Omental fat pad (tissue), 4 donors: ENCODE results near the gene OPA1. TPM values are rescaled to one million over a fixed set of nuclear protein-coding genes. Genes with fewer than 3 reads are reported as not detected.
A peak's percentile ranks its signal among the peaks of the same experiment; 100 is the strongest.
"Not testable (repeated sequence)": the region's sequence is repeated elsewhere in the genome, so short reads cannot be mapped to it uniquely, and the experiment has no call there.

ENCODE experiments used
- ATAC-seq: fragments of 150-250 bp; one replicate; pipeline ENCODE4 v1.9.1; 2016; ENCODE audit warnings: mild to moderate bottlenecking, moderate library complexity; ENCODE audit not compliant: low FRiP score
- DNase-seq: peaks from one replicate; pipeline ENCODE4 v3.0.0-alpha.2; 2019; ENCODE audit warnings: low spot score
- total RNA-seq, 4 donors: library from RNA; depleted of rRNA; stranded (reverse); fragments of >200 nt; gene quantifications; one replicate each; pipeline ENCODE4 v1.1.0, GENCODE V29; 2016
- TF ChIP-seq, protein P1 (sequence below), 3 donors: fragments of 450-650 bp; IDR thresholded peaks; one replicate each; pipeline ENCODE4 v1.5.1; 2016 to 2017; ENCODE audit warnings: antibody characterized with exemption in 3 of 3, mild to moderate bottlenecking in 3 of 3, moderate library complexity in 2 of 3

The OPA1 gene
- total RNA-seq, 4 donors from 2014 or later = 40.3 to 64.1 (median 41.9) TPM

DNA sequence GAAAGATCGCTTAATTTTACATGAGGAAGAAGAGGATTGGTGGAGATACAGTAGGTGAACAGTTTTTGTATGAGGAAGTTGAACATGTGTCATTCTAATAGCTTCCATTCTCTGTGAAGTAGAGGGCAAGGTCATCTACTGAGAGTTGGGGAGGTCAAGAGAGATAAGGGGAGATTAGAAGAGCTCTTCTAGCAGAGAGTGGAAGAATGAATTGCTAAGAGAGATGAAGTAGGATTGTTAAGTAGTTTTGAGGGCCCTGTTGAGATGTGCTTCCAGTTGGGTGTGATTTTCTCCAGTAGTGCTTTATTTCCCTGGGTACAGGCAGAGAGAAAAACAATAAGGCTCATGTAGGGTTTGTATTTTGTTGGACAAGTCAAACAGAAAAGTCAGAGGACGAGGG lies 5.2 kb downstream of the OPA1 start:
- TF ChIP-seq, protein P1, sequence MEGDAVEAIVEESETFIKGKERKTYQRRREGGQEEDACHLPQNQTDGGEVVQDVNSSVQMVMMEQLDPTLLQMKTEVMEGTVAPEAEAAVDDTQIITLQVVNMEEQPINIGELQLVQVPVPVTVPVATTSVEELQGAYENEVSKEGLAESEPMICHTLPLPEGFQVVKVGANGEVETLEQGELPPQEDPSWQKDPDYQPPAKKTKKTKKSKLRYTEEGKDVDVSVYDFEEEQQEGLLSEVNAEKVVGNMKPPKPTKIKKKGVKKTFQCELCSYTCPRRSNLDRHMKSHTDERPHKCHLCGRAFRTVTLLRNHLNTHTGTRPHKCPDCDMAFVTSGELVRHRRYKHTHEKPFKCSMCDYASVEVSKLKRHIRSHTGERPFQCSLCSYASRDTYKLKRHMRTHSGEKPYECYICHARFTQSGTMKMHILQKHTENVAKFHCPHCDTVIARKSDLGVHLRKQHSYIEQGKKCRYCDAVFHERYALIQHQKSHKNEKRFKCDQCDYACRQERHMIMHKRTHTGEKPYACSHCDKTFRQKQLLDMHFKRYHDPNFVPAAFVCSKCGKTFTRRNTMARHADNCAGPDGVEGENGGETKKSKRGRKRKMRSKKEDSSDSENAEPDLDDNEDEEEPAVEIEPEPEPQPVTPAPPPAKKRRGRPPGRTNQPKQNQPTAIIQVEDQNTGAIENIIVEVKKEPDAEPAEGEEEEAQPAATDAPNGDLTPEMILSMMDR (IDR thresholded peaks at IDR 0.05) = no peak
- DNase-seq (no peak), ATAC-seq (no peak)

DNA sequence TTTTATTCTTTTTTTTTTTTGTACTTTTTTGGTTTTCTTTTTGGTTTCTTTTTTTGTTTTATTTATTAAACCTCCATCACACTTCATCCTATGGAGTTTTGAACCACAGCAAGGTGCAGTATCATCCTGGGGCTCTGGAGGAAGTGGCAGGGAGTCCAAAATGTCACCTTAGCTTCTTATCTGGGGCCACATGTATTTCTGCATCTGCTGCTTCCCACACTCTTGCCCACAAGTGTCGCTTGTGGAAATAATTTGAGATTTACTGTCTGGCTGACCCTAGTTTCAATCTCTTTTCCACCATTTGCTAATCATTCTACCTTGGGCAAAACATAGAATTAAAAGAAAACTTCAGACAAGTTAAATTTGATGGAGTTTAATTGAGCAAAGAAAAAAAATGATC lies 6.4 kb downstream of the OPA1 start:
- ATAC-seq (no peak), DNase-seq (no peak)
- TF ChIP-seq, protein P1 (IDR thresholded peaks at IDR 0.05) = no peak

DNA sequence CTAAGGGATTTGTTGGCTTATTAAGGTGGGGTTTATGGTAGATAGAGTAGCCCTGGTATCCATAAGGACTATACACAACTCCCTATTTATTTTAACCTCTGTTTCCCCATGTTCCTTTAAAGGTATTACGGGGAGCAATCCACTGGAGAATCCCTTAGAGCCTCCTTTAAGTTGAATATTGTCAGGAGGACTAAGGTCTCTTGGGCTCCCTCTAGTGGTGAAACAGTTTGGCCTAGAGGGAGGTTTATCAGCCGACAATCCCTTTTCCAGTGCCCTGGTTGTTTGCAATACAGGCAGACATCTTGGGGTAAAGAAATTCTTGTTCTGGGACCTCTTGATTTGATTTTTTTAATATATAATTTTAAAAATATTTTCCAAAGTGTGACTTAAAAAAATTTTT lies 12.9 kb downstream of the OPA1 start:
- ATAC-seq (peak; percentile 83), DNase-seq (no peak)
- TF ChIP-seq, protein P1 (IDR thresholded peaks at IDR 0.05) = no peak

DNA sequence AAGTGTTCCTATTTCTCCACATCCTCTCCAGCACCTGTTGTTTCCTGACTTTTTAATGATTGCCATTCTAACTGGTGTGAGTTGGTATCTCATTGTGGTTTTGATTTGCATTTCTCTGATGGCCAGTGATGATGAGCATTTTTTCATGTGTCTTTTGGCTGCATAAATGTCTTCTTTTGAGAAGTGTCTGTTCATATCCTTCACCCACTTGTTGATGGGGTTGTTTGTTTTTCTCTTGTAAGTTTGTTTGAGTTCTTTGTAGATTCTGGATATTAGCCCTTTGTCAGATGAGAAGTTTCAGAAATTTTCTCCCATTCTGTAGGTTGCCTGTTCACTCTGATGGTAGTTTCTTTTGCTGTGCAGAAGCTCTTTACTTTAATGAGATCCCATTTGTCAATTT lies 13.9 kb downstream of the OPA1 start:
- not testable (repeated sequence) for ATAC-seq, DNase-seq

DNA sequence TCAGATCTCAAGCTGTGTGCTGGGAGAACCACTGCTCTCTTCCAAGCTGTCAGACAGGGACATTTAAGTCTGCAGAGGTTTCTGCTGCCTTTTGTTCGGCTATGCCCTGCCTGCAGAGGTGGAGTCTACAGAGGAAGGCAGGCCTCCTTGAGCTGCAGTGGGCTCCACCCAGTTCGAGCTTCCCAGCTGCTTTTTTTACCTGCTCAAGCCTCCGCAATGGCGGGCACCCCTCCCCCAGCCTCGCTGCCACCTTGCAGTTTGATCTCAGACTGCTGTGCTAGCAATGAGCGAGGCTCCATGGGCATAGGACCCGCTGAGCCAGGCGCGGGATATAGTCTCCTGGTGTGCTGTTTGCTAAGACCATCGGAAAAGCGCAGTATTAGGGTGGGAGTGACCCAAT lies 17.5 kb downstream of the OPA1 start:
- not testable (repeated sequence) for DNase-seq, ATAC-seq

DNA sequence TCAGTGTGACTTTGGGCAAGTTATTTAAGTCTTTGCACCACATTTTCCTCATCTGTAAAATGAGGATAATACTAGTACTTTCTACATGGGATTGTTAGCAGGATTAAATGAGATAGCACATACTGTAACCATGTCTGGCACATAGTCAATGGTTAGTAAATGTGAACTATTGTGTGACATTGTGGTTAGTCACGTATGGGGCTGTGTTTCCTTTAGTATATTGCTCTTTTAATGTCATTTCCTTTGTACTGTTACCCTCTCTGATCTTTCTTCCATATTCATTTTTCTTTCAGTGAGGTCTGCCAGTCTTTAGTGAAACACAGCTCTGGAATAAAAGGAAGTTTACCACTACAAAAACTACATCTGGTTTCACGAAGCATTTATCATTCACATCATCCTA lies 21.4 kb downstream of the OPA1 start:
- DNase-seq = no peak
- ATAC-seq = no peak
- TF ChIP-seq, protein P1 (IDR thresholded peaks at IDR 0.05) = no peak

DNA sequence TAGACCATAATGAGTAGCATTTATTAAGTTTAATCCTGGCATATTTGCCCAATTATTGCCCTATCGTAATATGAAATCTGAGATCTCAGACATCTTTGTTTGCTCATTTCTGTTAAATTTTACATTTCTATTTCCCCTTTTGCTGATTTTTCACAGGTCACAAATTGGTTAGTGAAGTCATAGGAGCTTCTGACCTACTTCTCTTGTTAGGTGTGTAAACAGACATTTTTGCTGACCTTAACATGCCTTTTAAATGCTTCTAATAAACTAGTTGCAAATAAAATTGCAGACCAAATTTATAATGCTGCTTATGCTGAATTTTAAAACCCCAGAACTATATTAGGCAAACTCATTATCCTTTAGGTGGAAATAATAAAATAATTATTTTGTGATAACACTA lies 24.6 kb downstream of the OPA1 start:
- DNase-seq (no peak), ATAC-seq (no peak)
- TF ChIP-seq, protein P1 (IDR thresholded peaks at IDR 0.05) = no peak

DNA sequence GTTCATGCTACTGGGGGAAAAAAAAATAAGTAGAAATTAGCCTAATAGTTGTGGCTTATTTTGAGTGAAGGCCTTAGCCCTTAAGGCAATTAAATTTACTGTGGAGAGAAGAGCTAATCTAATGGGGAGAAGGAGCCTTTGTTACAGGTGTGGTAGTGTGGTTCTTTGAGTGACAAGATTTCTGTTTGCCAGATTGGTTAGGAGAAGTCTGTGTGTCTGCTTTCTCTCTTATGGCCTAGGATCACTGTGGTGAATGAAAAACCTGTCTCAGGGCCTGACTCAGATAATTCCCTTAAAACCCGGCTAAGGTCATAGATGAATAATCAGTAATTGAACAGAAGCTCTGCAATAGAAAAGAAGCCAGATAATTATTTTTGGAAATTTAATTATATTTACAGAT lies 27.0 kb downstream of the OPA1 start:
- DNase-seq (no peak), ATAC-seq (no peak)
- TF ChIP-seq, protein P1 (IDR thresholded peaks at IDR 0.05) = no peak
